GM18498 (cell line): ENCODE measurements around the gene CSNK2A3.
"Not testable (repeated sequence)": the region's sequence is repeated elsewhere in the genome, so short reads cannot be mapped to it uniquely, and the experiment has no call there.

ENCODE experiments used
- ATAC-seq: cut with Tn5 transposase; IDR thresholded peaks from one replicate; pipeline ENCODE4 v1.9.1; 2021; ENCODE audit warnings: mild to moderate bottlenecking, moderate library complexity; ENCODE audit not compliant: unreplicated experiment

Gene CSNK2A3

GRCh38 chr11:11352878-11353277 lies at the start of gene CSNK2A3:
Gene CSNK2A3 (minus strand): TSS chr11:11353250. CDS start chr11:11353119, 131 bp downstream.
- ATAC-seq, result not testable (repeated sequence)

DNA sequence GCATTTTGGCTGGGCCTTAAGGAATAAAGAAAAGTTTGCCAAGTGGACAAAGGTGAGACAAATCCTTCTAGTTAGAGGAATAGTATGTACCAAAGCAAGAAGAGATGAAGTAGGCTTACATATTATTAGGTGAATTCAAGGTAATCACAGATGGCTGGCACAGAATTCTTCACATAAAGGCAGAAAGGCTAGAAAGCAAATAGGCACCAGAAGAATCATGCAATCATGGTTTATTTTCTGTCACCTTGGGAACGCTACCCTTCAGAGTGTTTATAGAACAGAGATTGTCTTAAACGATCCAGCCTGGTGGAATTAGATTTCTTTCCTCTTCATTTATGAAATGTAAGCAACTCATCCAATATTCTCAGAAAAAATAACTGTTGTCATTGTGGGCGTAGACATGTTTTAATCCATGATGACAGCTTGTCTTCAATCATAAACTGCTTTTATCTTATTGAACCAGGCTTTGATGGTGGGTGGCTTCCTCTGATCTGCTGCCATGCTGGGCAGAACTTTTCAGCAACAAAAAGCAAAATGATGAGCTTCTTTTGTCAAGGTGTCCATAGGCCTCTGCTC lies 49.0 kb upstream of the CSNK2A3 start:
- no peak for ATAC-seq

GRCh38 chr11:11400635-11401232 lies 47.7 kb upstream of the CSNK2A3 start:
- no peak for ATAC-seq

GRCh38 chr11:11400121-11400520 lies 47.1 kb upstream of the CSNK2A3 start:
- no peak for ATAC-seq

DNA sequence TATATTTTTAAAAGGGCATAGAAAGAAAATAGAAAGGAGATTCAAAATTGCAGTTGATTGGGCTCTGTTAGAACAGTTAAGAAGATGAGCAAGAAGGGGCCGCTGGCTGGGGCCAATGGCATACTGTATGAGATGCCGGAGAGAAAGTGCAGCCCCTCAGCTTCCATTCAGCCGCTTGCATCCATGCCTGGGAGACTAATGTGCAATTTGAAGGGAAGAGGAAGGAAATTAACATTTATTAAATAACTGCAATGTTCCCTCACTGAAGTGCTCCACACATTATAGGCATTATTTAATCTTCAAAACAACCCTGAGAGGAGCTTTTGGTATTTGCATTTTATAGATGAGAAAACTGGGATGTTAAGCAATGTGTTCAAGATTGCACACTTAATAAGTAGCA lies 44.7 kb upstream of the CSNK2A3 start:
- ATAC-seq, result no peak

DNA sequence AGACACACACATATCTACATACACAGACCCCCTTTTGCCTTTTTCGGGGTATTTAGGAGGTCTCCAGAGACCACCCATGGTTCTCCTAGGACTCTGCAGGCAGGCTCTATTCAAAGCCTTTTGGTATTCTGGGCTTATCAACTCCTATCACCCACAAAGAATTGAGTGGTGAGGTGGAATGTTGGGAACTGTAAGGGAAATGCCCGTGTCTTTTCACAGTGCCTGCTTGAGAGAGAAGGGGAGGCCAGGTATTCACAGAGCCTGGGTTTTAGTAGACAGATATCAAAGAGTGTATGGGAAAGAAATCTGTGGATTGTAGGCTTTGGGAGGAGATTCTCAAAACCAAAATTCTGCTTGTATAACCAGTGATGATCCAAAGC lies 44.0 kb upstream of the CSNK2A3 start:
- no peak for ATAC-seq

DNA sequence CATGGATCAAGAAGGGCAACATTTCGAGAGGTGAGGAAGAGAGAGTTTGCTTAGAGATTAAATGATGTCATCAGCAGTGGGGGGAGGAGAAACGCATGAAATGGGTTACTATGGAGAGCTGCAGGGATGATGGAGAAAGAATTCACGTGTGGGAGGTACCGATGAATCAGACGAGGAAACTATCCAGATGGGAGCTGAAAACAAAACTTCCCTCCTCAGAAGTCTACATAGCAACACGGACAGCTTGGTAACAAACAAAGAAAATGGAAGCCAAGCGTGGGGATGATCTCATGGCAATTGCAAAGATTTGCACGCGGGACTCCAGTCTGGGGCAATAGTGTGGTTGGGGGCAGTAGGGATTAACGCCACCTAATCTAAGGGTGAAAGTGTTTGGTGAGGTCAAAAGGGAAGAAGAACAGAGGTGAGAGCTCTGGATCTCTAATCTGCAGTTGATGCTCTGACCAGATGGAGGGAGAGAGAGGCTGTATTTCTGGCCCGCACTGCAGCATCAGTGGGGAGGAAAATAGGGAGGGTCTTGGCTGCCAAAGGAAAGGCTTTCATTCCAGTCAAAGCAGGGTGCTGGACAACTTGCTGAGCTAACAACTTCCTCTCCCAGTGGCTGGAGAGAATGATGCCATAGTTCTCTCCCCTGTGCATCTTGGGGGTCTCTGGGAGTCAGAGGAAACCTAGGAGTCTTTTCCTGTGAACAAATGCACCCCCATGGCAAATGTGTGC lies 43.4 kb upstream of the CSNK2A3 start:
- no peak for ATAC-seq

- ATAC-seq, result no peak
Observed at GRCh38 chr11:11395126-11395525, 42.1 kb upstream of the CSNK2A3 start.

GRCh38 chr11:11394241-11394640 lies 41.2 kb upstream of the CSNK2A3 start:
- no peak for ATAC-seq

GRCh38 chr11:11391796-11392463 lies 38.9 kb upstream of the CSNK2A3 start:
- no peak for ATAC-seq

GRCh38 chr11:11391169-11391568 lies 38.1 kb upstream of the CSNK2A3 start:
- ATAC-seq, result no peak

- ATAC-seq, result no peak
Observed at GRCh38 chr11:11390068-11390771, 37.2 kb upstream of the CSNK2A3 start.

GRCh38 chr11:11389238-11389637 lies 36.2 kb upstream of the CSNK2A3 start:
- no peak for ATAC-seq

DNA sequence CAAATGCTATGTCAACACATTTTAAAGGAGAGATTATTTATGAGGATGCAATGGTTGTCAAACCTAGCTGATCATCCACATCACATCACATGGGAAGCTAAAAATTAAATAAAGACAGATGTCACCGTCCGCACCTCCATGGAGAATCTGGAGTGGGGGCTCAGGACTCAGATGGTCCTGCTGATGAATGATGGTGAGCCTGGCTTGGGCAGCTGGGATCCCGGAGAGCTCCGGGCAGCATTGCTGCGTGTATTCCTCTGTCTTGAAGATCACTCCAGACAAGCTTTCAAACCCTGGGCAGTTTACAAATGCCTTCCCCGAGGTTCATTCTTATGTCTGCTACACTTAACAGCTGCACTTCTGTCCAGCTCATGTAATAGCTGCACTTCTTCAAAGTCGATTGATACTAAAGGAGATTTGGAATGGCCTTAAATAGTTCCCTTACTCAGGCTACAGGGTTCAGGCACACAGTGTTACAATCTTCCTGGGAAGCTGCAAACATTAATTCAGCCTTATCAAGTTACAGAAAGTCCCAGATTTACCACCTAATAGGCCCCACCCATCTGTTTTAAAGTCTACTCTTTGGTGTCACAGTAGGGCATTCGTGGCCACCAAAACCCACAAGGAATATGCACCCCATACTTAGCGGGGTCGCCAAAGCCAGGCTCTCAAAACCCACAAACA lies 34.7 kb upstream of the CSNK2A3 start:
- ATAC-seq, result no peak

- ATAC-seq, result no peak
Observed at GRCh38 chr11:11387207-11387606, 34.2 kb upstream of the CSNK2A3 start.

DNA sequence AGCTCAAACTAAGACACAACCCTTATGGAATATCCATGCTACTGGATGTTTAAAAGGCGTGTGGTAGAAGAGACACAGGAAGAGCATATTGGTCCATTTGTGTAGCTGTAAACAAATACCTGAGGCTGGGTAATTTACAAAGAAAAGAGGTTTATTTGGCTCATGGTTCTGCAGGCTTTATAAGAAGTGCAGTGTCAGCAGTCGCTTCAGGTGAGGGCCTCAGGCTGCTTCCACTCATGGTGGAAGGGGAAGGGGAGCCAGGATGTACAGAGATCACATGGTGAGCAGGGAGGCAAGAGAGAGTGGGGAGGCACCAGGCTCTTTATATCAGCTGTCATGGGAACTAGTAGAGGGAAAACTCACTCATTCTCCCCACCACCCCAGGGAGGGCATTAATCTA lies 31.8 kb upstream of the CSNK2A3 start:
- no peak for ATAC-seq

DNA sequence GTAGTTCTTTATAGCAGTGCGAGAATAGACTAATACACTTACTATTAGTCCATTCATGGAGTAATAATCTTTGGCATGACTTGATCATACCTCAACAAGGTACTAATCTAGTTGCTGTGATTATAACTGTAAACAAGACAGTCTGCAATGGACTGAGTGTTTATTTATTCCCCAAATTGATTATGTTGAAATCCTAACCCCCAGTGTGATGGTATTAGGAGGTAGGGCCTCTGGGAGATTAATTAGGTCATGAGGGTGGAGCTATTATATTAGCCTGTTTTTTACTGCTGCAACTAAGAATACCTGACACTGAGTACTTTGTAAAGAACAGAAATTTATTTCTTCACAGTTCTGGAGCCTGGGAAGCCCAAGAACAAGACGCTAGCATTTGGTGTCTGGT lies 30.9 kb upstream of the CSNK2A3 start:
- ATAC-seq, result no peak

DNA sequence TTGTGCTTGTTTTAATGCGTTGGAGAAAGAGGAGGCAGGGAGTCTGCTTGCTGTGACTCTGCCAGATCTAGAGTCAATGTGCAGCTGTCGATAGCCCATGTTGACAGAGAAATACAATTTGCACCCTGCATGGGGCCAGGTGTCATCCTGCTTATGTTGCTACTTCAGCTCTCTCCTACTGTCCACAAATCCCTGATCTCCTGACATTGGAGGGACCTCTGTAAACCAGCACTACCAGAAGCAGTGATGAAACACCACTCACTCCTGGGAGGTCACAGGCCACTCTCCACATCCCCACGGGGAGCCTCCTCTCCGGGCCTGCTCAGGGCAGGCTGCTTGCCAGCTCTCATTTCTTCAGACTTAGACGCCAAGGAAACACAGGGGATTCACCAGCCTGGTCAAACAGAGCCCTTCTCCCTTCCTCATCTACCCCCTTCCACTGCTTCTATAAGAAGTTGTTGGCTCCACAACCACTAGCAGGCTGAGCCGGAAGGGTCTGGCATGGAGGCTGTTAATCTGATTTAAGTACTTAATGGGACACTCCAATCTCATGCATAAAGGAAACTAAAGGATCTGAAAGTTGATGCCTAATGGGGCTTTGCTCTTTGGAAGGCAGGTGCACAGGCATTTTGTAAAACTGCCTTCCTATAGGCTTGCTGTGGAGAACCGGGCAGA lies 29.9 kb upstream of the CSNK2A3 start:
- no peak for ATAC-seq

DNA sequence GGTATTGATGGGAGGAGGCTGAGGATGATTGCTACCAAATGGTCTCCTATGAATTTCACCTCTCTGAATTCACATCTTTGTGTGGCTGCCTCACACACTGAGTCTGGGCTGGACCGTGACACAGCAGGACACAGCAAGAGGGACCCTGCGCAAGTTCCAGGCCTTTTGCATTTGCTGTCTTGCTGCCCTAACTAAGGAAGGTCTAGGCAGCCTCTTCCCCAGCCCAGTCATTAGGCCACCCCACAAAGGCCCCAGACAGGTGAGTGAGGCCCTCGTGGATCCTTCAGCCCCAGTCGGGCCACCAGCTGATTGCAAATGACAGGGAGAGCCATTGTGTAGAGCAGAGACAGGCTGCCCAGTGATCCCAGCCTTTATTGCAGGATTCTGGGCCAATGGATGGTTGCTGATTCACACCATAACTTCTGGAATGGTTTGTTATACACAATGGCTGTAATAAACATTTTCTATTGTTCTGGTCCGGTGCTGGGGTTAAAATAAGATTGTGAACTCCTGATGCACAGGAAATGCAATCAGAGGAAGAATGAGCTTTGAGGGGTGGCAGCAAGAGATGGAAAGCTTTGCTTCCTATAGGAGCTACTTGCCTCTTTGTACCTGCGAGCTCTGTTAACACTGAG lies 28.5 kb upstream of the CSNK2A3 start:
- ATAC-seq, result no peak

GRCh38 chr11:11380883-11381282 lies 27.8 kb upstream of the CSNK2A3 start:
- ATAC-seq, result no peak
